GM12892 (cell line): ENCODE results near the gene FLNB.

Source experiments
- POLR2A ChIP-seq: IDR thresholded peaks from 2 replicates; pipeline ENCODE4 v1.6.1; 2011; ENCODE audit warnings: low read depth, low read length, control low read depth
- POLR2AphosphoS5 ChIP-seq: IDR thresholded peaks from 2 replicates; pipeline ENCODE4 v1.6.1; 2011; ENCODE audit warnings: low read depth, low read length, control low read depth
- TAF1 ChIP-seq: IDR thresholded peaks from 2 replicates; pipeline ENCODE4 v1.6.1; 2011; ENCODE audit warnings: low read depth, mild to moderate bottlenecking, control low read depth, low read length, borderline replicate concordance

GRCh38 chr3:58188921-58189451 is 180.8 kb downstream of the FLNB start:
- no peak for TF ChIP-seq POLR2AphosphoS5
- no peak for TF ChIP-seq POLR2A
- TF ChIP-seq TAF1, result no peak
